Activated CD4-positive, alpha-beta T cell treated with anti-CD3 and anti-CD28 coated beads, Interleukin-2, amount 50 U/mL, for 48 hours (primary cell): ENCODE measurements around the gene CFAP20DC.

Experiments used
- DNase-seq, 2 experiments: peaks; one replicate each; pipeline ENCODE4 v3.0.0-alpha.2; 2020

CFAP20DC gene

DNA sequence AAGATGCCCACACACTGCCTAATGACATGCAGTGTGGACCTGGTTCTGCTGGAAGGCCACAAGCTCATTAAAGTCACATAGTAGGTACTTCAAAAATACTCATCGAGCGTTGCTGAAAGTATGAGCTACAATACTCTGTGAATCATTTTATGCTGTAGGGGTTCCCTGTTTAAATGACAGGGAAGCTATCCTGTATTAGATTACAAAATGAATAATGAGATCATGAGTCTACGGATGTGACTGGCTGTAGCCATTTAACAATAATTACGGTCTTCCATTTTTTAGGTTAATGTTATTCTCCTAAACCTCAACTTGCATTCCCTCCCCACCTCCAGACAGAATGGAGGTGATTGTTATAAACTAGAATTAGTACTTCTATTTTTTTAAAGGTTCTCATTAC, 255.1 kb downstream of the CFAP20DC start:
- no peak for DNase-seq

DNA sequence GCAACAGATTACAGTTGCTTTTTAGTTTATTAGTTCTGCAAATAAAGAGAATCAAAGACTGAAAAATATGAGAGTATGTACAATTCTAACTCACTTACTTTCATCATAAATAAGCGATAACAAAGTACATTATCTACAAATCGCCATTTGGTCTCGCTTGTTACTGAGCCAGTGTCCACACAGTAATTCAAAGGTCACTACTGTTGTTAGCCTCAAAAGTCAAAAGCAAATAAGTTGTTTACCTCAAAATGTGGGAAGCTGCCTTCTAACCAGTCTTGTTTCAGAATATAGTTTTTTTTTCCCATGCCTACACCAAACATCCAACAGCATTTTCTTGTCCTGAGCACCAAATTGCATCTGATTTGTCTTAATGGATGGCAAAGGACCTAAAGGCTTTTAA, 255.9 kb downstream of the CFAP20DC start:
- no peak for DNase-seq

DNA sequence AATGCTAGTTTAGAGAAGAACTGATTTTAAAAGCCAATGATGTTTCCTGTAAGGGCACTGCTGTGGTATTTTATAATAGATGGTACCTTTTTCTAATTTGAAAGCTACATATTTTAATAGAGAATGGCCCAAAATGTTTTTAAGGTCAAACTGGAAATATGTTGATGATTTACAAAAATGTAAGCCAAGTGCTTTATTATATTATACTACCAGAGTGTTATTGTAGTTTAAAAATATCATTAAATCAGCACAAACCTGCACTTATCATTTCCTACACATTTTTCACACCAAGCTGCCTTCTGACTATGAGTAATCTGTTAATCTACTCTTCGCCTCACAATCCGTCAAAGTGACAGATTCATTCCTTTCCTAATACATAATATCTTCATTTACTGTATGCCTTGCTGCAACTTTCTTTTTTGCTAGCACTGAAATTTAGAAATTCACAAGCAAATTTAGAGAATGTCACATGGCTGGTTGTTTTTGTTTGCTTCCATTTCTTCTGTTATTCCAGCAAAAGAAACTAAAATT, 256.8 kb downstream of the CFAP20DC start:
- DNase-seq, result no peak

DNA sequence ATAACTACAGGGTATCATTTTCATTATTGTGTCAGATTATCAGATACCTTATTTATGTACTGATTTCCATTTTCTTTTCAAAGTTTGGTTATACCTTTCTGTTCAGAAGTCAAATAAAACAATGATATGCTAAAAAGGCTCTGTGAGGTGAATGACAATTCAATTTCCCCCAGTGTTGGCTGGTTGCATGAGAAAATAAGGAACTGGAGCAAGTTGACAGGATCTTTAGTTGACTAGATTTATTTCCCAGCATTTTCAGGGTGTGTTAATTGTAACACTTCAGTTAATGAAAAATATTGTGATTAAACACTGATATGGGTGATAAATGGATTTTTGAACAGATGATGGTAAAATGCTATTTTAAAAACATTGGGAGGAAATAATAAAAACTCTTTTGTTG, 260.4 kb downstream of the CFAP20DC start:
- no peak for DNase-seq

DNA sequence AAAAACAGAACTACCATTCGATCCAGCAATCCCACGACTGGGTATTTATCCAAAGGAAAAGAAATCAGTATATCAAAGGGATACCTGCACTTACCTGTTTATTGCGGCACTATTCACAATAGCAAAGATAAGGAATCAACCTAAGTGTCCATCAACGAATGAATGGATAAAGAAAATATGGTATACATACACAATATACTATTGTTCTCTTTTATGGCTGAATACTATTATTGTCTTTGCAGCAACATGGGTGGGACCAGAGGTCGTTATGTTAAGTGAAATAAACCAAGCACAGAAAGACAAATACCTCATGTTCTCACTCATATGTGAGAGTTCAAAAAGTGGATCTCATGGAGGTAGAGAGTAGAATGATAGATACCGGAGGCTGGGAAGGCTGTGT, 264.9 kb downstream of the CFAP20DC start:
- DNase-seq, result no peak

DNA sequence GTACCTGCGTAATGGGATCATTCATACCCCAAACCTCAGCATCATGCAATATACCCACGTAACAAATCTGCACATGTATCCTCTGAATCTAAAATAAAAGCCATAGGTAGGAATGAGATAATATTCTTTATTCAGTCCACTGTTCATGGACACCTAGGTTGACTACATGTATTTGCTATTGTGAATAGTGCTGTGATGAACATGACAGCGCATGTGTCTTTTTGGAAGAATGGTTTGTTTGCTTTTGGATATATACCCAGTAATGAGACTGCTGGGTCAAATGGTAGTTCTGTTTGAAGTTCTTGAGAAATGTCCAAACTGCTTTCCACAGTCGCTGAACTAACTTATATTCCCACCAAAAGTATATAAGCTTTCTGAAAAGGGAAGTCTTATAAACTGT, 265.4 kb downstream of the CFAP20DC start:
- DNase-seq, result no peak

DNA sequence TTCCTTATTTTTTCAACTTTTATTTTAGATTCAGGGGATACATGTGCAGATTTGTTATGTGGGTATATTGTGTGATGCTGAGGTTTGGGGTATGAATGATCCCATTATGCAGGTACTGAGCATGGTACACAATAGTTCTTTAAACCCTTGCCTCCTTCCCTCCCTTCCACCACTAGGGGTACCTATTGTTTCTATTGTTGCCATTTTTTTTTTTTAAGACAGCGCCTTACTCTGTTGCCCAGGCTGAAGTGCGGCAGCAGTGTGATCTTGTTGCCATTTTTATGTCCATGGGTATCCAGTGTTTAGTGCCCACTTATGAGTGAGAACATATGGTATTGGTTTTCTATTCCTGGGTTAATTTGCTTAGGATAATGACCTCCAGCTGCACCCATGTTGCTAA, 266.0 kb downstream of the CFAP20DC start:
- no peak for DNase-seq

DNA sequence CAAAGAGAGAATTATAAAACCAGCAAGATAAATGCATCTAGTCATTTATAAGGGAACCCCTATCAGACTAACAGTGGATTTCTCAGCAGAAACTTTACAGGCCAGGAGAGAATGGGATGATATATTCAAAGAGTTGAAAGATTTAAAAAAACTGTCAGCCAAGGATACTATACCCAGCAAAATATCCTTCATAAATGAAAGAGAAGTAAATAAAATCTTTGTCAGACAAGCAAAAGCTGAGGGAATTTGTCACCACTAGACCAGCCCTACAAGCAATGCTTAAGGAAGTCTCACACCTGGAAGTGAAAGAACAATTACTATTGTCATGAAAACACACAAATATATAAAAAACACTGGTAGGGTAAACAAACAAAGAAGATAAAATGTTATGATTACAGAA, 269.9 kb downstream of the CFAP20DC start:
- DNase-seq, result no peak

DNA sequence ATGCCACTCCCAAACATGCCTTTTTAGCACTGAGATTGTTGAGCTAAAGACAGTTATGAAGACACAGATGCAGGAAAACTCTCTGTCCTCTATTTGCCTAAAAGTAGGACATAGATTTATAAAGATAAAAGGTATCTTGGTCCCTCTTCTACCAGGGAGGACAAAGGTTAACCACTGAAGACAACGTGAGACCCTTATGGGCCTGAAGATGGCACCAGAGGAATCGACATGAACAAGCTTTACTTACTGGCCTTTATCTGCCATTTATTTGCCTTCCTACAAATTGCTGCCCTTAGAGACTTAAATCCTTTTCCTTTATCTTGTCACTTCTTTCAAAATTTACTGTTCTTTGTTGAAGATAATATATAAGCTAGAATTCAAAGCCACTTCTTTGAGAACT, 273.6 kb downstream of the CFAP20DC start:
- DNase-seq, result no peak

DNA sequence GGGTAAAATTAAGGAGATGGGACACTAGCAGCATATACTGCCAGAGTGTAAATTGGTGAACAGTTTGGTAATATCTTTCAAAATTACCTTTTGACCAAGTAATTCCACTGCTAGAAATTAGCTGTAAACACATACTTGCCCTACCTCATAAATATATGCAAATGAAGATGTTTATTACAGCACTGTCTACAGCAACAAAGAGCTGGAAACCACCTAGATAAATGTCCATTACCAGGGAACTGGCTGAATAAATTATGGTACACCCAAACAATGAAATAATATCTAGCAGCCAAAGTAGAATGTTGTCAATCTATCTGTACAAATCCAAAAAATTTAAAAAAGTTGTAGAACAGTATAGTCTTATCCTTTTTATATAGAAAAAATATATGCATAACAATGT, 277.4 kb downstream of the CFAP20DC start:
- DNase-seq, result no peak

DNA sequence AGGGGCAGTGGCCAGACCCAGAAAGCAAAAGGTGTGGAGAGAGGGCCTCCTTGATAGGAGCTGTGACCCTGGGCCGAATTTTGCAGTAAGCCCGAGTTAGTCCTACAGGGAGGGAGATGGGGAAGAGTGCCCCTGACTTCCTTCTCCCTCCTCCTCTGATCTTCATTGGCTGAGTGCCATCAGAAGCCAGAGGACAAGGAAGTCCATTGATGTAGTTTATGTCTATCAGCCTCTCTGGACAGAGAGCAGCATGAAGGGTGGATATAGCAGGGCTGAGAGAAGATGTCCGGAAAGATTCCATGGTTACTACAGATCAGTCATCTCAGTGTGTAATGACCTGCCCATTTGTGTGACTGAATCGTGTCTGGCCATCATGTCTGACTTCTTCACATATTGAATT, 280.8 kb downstream of the CFAP20DC start:
- DNase-seq, result no peak

DNA sequence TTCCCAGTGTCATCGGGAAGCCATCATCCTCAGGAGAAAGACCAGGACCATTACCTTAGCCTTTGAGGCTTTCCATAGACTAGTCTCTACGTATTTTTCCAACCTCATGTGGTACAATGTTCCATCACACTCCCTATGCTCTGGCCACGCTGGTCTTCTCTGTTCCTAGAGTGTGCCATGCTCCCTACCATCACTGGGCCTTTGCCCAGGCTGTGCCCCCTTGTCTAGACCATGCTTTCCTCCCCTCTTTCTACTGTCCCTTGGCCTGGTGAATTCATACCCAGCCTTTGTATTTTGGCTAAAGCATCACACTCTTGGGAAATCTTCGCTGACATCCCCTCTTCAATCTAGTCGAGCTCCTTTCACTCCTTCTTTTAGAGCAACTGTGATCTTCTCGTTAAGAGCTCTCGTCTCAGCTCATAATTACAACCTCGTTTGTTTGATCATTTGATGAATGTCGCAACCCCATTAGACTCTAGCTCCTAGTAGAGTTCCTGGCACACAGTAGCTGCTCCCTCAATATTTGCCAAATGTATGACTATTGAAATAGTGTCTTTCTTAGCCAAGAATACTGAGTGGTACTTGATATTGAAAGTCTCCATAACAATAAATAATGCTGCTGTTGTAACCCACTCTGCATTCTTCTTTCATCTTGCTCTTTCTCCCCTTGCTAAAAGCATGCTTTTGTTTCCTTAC, 283.1 kb downstream of the CFAP20DC start:
- DNase-seq, result no peak

DNA sequence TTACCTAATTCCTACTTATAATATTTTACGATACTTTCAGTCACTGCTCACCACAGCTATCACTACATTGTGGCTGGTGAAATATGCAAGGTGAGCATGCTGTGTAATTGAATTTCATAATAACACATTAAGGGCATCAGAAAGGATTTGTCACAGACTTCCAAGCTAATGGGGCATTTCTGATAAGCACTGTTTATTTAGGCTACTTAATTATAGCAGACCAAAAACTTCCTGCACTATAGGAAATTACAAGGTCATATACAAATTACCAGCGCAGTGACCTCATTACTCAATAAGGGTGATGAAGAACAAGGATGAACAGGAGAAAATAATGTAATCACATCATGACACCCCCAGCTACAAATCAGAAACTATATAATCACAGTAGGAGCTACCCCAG, 294.7 kb downstream of the CFAP20DC start:
- DNase-seq, result no peak

DNA sequence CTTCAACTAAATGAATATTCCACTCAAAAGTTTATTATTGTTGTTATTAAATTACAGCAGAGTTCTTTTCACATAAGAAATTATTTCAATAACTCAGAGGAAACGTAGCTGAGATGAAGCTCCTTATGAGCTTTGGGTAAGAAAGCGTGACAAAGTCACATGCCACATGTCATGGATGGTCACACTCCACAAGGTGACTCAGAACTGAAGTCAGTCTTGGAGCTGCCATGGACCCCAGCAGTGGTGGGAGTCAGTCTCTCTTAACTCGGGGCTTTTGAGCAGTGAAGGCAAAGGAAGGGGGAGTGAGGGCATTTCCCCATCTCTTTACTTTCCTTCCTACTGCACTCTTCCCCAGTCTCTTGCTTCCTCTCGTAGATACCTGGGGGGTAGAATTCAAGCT, 295.8 kb downstream of the CFAP20DC start:
- DNase-seq, result no peak

DNA sequence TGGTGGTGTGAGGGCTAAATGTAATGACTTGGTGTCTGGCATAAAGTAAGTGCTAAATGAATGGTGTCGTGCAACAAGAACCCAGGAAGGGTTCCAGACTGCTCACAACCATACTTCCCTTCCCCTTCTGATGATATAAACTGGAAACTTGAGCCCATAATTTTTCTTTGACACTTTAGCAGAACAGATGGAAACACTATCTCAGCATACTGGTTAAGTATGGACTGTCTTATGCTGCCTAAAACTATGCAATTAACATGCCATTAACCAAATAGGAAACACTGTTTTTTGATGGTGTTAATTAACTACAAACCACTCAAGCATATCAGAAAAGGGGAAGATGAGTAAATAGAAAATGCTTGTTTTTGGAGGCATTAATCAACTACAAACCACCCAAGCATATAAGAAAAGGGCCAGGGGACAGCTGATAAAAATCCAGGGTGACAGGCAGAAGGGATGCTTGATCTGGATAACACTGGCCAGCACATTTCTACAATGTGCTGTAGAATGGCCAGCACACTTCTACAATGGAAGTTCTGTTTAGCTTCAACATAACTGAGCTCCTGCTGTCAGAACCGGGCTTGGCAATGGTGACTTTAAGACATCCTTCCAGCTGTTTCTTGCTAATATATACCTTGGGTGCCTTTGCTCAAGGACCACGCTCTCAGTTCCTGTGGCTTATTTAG, 297.8 kb downstream of the CFAP20DC start:
- DNase-seq, result no peak

DNA sequence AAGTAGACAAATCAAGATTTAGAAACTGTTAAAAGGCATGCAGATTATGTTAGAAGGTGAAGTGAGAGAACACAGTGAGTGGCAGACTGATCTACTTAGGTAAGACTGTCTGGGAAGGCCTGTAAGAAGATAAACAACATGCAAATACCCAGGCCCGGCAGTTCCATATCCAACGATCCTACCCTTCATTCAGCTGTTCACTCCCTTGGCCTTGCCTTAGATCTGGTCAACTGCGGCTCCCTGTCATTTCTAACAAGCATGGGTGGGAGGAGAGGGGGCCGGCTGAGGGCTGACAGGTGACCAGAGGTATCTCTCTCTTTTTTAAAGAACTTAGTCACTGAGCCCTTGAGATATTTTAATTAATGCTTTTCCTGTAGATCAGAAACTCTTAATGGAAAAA, 298.6 kb downstream of the CFAP20DC start:
- no peak for DNase-seq

DNA sequence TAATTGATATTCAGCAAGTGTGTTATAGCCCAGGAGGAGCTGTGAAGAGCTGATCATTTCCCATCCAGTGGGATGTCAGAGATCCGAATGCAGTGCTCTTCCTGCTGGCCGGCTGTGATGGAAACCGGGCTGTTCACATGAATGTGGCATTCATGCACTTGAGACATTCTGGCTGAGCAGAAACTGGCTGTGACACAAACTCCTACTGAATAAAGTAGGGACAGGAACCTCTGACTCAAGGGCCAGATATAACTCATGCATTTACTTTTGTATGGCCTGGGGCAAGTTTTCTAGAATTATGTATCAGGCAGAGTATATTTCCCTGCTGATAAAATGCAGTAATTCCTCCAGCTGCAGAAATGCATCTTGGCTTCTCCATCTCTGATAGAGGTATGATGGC, 299.9 kb downstream of the CFAP20DC start:
- no peak for DNase-seq

DNA sequence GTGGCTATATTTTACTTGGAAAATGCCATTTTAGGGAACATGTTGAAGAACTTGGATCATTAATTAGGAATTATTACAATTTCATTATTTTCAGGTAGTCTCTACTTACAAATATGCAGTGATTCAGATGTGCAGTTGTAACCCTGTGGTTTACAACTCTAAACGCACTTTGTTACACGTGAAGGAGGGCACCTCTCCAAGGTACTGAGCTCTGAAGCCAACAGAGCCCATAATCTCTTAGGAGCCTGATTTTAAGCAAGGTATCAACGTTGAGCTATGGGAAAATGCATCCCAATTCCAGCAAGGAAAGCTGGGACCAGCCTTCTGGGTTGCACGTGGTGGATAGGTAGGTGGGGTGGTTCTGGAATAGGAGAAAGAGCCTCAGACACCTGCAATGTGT, 301.8 kb downstream of the CFAP20DC start:
- DNase-seq, result no peak

DNA sequence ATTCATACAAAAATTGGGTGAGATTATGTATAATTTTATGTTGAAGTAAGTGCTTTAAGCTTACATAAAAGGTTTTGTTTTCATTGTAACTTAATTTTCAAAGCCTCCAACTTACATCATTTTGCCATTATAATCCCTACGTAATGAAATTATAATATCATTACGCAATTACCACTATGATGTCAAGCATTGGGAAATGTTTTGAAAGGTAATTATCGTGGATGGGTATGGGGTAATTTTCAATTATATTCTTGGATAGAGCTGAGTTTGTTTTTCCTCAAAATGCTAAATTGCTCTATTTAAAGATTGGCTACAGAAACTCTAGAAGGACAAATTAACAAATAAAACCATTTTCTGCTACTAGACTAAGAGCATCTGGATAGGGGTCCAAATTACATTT, 303.1 kb downstream of the CFAP20DC start:
- no peak for DNase-seq

DNA sequence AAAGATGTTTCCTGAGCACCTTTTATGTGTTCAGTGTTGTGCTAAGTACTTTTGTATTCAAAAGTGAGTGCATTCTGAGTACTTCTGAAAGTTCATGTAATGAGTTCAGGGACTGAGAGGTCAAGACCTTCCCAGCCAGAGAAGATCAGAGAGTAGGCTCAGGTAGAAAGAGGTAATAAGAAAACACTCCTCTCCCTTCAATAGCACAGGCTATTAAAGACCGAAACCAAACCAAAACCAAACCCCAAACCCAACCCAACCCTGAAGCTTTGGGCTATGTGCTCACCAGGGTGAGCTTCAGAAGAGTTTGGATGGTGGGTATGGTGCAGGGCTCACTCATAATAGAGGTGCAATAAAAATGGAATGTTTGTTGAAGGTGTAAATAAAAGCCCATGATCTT, 306.5 kb downstream of the CFAP20DC start:
- no peak for DNase-seq

DNA sequence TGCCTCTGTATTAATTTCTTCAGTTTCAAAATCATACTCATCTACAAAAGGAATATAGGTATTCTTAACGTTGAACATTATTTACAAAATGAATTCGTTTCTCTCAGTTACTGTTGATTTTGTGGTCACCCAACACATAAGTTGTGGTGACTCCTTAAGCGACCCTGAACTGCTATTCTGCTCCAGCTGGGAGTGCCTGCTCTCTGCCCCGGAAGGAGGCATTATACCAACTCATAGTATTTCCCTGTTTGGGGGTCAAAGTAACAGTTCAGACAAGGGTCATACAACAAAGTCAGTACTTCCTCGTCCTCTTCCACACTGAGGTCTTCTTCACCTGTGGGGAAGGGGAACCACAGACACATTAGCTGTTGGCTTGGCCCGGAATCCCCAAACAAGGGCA, 307.6 kb downstream of the CFAP20DC start:
- DNase-seq, result no peak

DNA sequence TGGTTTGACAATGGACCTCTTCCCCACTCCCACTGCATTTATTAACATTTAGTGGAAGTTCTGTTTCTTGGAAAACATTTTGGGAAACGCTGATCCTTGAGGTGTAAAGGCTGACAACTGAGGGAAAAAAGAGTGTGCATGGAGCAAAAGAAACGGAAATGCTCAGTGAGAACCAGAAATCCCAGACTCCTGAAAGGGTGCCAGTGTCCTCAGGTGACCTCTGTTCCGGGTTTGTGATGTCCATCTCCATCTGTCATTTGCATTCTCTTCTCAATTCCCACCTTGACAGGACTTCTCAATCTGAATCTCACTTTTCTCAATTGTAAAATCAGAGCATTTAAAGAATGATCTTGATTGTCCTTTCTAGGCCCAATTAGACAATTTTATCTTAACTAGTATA, 312.2 kb downstream of the CFAP20DC start:
- no peak for DNase-seq

DNA sequence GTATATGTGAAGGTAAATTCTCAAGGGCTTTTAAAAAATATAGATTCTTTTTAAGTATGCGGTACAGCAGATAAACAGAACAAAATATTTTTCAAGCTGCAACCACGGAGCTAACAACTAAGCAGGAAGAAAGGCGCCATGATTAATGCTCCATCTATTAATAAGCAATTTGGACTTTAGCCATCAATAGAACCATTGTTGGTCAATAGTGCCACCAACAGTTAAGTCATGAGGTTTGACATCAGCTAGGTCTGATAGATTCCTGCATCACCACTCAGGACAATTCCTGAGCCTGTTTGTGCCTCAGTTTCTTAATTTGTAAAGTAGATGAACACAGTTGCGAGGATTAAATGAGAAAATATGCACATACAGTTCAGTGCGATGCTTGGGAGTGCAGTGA, 318.2 kb downstream of the CFAP20DC start:
- DNase-seq, result no peak

DNA sequence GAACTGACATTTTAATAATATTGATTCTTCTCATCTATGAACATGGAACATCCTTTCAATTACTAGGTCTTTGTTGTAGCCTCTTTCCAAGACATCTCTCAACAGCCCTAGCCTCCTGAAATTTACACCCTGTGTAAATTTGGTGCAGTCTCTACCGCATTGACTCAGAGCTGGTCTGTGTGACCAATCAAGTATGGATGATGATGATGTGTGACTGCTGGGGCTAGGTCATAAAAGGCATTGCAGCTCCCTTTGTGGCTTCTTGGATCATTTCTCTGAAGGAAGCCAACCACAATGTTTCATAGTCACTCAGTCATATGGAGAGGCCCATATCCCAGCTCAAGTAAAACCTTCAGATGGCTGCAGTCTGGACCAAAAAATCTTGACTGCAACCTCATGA, 321.1 kb downstream of the CFAP20DC start:
- DNase-seq, result no peak

DNA sequence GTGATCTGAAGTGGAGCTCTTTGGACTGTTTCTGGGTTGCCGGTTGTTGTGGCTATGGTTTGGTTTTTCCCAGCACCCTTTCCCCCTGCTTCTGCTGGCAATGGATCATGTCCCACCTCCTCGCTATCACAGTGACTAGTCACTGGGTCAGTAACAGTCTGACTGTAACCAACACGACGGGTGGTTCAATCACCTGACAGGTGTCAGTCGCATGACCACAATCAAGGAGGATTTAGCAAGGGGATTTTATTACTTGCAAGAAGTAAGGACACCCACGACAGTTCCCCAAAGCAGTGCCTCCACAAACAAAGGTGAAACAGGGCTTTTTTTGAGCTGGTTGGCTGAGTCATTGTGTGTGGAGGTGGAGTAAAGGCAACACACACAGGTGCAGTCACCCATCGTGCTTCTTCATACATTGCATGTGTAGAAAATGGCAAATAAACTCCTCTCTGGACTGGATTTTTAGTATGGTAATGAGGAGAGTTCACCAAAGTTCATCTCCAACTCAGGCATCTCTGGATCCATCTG, 324.4 kb downstream of the CFAP20DC start:
- DNase-seq, result no peak
